A549 (cell line): ENCODE measurements around the gene CACNA1H. TPM values are rescaled to one million over a fixed set of nuclear protein-coding genes. Genes with fewer than 3 reads are reported as not detected.

Experiments used
- ATAC-seq, 2 experiments: fragments of 200-7000 bp in 1 of 2; fragments of >200 bp in 1 of 2; cut with Nextera tagmentation in 1 of 2; cut with Tn5 transposase in 1 of 2; 3 replicates each; pipeline versions ENCODE4 v1.8.0 to v1.9.1; 2018 to 2020; ENCODE audit warnings: mild to moderate bottlenecking in 1 of 2, moderate library complexity in 1 of 2
- CTCF ChIA-PET: fragments of 300-600 bp; sonication (Branson Sonifier 250); formaldehyde crosslinking; extraction: SDS; loops from one replicate; lab custom pipeline; 2021; ENCODE audit warnings: antibody characterized with exemption, inconsistent platforms; lab: Yijun Ruan, JAX
- POLR2A ChIA-PET: fragments of 350-600 bp; formaldehyde crosslinking; extraction: SDS; loops from one replicate; lab custom pipeline; 2021; ENCODE audit warnings: antibody characterized with exemption, inconsistent platforms; lab: Yijun Ruan, JAX
- DNase-seq, 2 experiments: peaks; one replicate each; pipeline versions ENCODE4 v3.0.0 to v3.0.0-alpha.2; 2011 to 2016; ENCODE audit warnings: low read depth in 1 of 2, low spot score in 1 of 2
- FAIRE-seq: peaks from 2 replicates; lab custom pipeline; 2011; peaks lifted over from hg19 to GRCh38; lab: Jason Lieb, UNC
- H3K27ac ChIP-seq, 2 experiments: fragments of >200 bp; sonication (Bioruptor Twin); formaldehyde crosslinking; 3 replicates each; pipeline ENCODE4 v1.5.1; 2016 to 2017
- H3K4me1 ChIP-seq: fragments of >200 bp; sonication (Bioruptor Twin); formaldehyde crosslinking; 3 replicates; pipeline ENCODE4 v1.6.1; 2016
- H3K4me2 ChIP-seq: fragments of >200 bp; sonication (Bioruptor Twin); formaldehyde crosslinking; 3 replicates; pipeline ENCODE4 v1.6.1; 2016
- H3K4me3 ChIP-seq: fragments of >200 bp; sonication (Bioruptor Twin); formaldehyde crosslinking; 3 replicates; pipeline ENCODE4 v1.5.1; 2016
- H3K9me3 ChIP-seq: fragments of >200 bp; sonication (Bioruptor Twin); formaldehyde crosslinking; 3 replicates; pipeline ENCODE4 v1.6.1; 2016
- CBX8 ChIP-seq: fragments of 200-600 bp; sonication (generic); IDR thresholded peaks from 2 replicates; pipeline ENCODE4 v1.6.1; 2016
- CHD4 ChIP-seq: fragments of 200-600 bp; sonication (generic); IDR thresholded peaks from 2 replicates; pipeline ENCODE4 v1.6.1; 2016; ENCODE audit warnings: antibody characterized with exemption, mild to moderate bottlenecking, borderline replicate concordance
- HDAC2 ChIP-seq: fragments of 200-600 bp; sonication (generic); IDR thresholded peaks from 2 replicates; pipeline ENCODE4 v1.6.1; 2016
- HES2 ChIP-seq: fragments of >200 bp; sonication (Bioruptor Twin); formaldehyde crosslinking; IDR thresholded peaks from 2 replicates; pipeline ENCODE4 v1.6.1; 2016
- KDM1A ChIP-seq: fragments of 200-600 bp; sonication (generic); IDR thresholded peaks from 2 replicates; pipeline ENCODE4 v1.6.1; 2016; ENCODE audit warnings: low read depth, mild to moderate bottlenecking
- MAZ ChIP-seq: fragments of 150-350 bp; IDR thresholded peaks from 2 replicates; pipeline ENCODE4 v1.6.1; 2014; ENCODE audit warnings: antibody characterized with exemption, low read depth, low read length, borderline replicate concordance
- PBX3 ChIP-seq: IDR thresholded peaks from 2 replicates; pipeline ENCODE4 v1.6.1; 2012
- PHF8 ChIP-seq: fragments of 200-600 bp; sonication (generic); IDR thresholded peaks from 2 replicates; pipeline ENCODE4 v1.6.1; 2016; ENCODE audit warnings: low read depth, mild to moderate bottlenecking, antibody characterized with exemption, moderate library complexity, borderline replicate concordance
- RAD21 ChIP-seq, 2 experiments: fragments of >200 bp in 1 of 2; sonication (Bioruptor Twin) in 1 of 2; formaldehyde crosslinking in 1 of 2; IDR thresholded peaks in 1 of 2; conservative IDR thresholded peaks in 1 of 2; 2 replicates in 1 of 2; 3 replicates in 1 of 2; pipeline ENCODE4 v1.6.1; 2012 to 2018; ENCODE audit warnings: inconsistent platforms in 1 of 2
- REST ChIP-seq: fragments of 200-600 bp; sonication (generic); IDR thresholded peaks from 2 replicates; pipeline ENCODE4 v1.6.1; 2016; ENCODE audit warnings: antibody characterized with exemption, mild to moderate bottlenecking, moderate library complexity
- RNF2 ChIP-seq: fragments of 200-600 bp; sonication (generic); IDR thresholded peaks from 2 replicates; pipeline ENCODE4 v1.6.1; 2016; ENCODE audit warnings: low read depth, mild to moderate bottlenecking, antibody characterized with exemption, moderate library complexity, borderline replicate concordance
- SMC3 ChIP-seq: fragments of >200 bp; sonication (Bioruptor Twin); formaldehyde crosslinking; IDR thresholded peaks from 3 replicates; pipeline ENCODE4 v1.6.1; 2018; ENCODE audit warnings: inconsistent platforms
- TP53 ChIP-seq: fragments of 250-450 bp; sonication (Bioruptor Pico); IDR thresholded peaks from 2 replicates; pipeline ENCODE4 v1.5.0; 2021; ENCODE audit warnings: mild to moderate bottlenecking, moderate library complexity
- ZC3H11A ChIP-seq: fragments of 450-650 bp; IDR thresholded peaks from 2 replicates; pipeline ENCODE4 v1.6.1; 2014; ENCODE audit warnings: antibody characterized with exemption, mild to moderate bottlenecking
- ZFP36 ChIP-seq: fragments of 450-650 bp; IDR thresholded peaks from 2 replicates; pipeline ENCODE4 v1.6.1; 2014; ENCODE audit warnings: borderline replicate concordance; ENCODE audit not compliant: partially characterized antibody
- ZNF302 ChIP-seq: fragments of 250-450 bp; sonication (Bioruptor Pico); IDR thresholded peaks from 2 replicates; pipeline ENCODE4 v1.9.0; 2021; ENCODE audit warnings: inconsistent platforms, mild to moderate bottlenecking, moderate library complexity
- ZSCAN20 ChIP-seq: fragments of 250-450 bp; sonication (Bioruptor Pico); IDR thresholded peaks from 2 replicates; pipeline ENCODE4 v1.8.0; 2022; ENCODE audit warnings: mild to moderate bottlenecking, moderate library complexity
- WGBS: methylation state at CpG from one replicate; pipeline ENCODE4 v1.1.6; 2017; ENCODE audit errors: missing lambda C conversion rate; 5-methylcytosine and 5-hydroxymethylcytosine counted together
- polyA plus RNA-seq, 4 experiments: library from polyadenylated mRNA; depleted of rRNA in 3 of 4; stranded (reverse); fragments of >200 nt; fragmentation: RNase III in 1 of 4; extraction: RNeasy Plus Mini Kit Qiagen cat#74134 plus additional on column Dnase treatment in 1 of 4; gene quantifications; 2 replicates in 3 of 4; 3 replicates in 1 of 4; pipeline ENCODE4 v1.2.3, GENCODE V29; 2011 to 2017
- TF ChIP-seq, protein P1 (sequence below): fragments of 250-450 bp; sonication (Bioruptor Pico); IDR thresholded peaks from 2 replicates; pipeline ENCODE4 v1.5.0; 2021; ENCODE audit warnings: mild to moderate bottlenecking, moderate library complexity, borderline replicate concordance
- TF ChIP-seq, protein P2 (sequence below): IDR thresholded peaks from 2 replicates; pipeline ENCODE4 v1.6.1; 2012; ENCODE audit warnings: low read depth, borderline replicate concordance
- TF ChIP-seq, protein P3 (sequence below): fragments of 450-650 bp; IDR thresholded peaks from 2 replicates; pipeline ENCODE4 v1.6.1; 2014; ENCODE audit warnings: antibody characterized with exemption

The CACNA1H gene
- polyA plus RNA-seq, 2 of the 4 experiments (the other 2 are of a cell fraction), result 7.2 to 15.8 TPM

DNA sequence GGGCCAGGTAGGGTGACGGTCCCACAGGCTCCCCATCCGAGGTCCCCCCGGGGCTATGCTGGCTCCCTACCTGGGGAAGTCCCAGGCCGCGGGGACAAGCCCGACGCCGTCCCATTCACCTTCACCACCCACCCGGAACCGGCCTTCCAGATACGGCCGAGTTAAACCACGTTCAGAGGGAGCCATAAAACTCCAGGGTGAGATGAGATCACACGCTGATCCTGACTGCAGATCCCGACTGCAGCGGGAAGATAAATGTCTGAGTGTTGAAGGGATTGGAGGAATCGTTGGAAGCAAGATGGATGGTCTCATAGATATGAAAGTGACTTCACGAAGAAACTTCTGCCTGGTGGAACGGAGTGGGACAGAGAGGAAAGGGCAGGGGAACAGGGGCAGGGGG, 43.3 kb upstream of the CACNA1H start:
- FAIRE-seq, result no peak
- no peak overlapping the region for H3K4me3 ChIP-seq
- ChIA-PET CTCF (interaction anchor here (0.6 to 1.5 kb wide), 3 partner anchors 16 to 287 kb away, joined by 3 to 4 read pairs (median 3); no protein-coding TSS in a partner anchor), POLR2A (no interaction called here)
- H3K4me1 ChIP-seq, result peaks cover 13% of the 10 kb centered on the region; the same call in 1 of the 3 replicates
- no peak overlapping the region for H3K27ac ChIP-seq
- 74% methylated on average over 19 of the region's 19 CpGs for WGBS
- TF ChIP-seq PBX3 (no peak), TP53 (CRISPR knock-in tag) (no peak), HDAC2 (no peak), ZNF302 (CRISPR knock-in tag) (no peak), ZC3H11A (no peak), CHD4 (no peak), RNF2 (no peak), PHF8 (no peak), ZFP36 (no peak), ZSCAN20 (CRISPR knock-in tag) (no peak), HES2 (no peak), RAD21 (conservative IDR thresholded peaks at IDR 0.05 in 1 of 2, IDR thresholded peaks at IDR 0.05 in 1 of 2) (no peak), MAZ (no peak), KDM1A (no peak), SMC3 (no peak), CBX8 (no peak), REST (no peak)
- TF ChIP-seq, protein P1, sequence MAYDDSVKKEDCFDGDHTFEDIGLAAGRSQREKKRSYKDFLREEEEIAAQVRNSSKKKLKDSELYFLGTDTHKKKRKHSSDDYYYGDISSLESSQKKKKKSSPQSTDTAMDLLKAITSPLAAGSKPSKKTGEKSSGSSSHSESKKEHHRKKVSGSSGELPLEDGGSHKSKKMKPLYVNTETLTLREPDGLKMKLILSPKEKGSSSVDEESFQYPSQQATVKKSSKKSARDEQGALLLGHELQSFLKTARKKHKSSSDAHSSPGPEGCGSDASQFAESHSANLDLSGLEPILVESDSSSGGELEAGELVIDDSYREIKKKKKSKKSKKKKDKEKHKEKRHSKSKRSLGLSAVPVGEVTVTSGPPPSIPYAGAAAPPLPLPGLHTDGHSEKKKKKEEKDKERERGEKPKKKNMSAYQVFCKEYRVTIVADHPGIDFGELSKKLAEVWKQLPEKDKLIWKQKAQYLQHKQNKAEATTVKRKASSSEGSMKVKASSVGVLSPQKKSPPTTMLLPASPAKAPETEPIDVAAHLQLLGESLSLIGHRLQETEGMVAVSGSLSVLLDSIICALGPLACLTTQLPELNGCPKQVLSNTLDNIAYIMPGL (CRISPR knock-in tag), result no peak
- TF ChIP-seq, protein P2, sequence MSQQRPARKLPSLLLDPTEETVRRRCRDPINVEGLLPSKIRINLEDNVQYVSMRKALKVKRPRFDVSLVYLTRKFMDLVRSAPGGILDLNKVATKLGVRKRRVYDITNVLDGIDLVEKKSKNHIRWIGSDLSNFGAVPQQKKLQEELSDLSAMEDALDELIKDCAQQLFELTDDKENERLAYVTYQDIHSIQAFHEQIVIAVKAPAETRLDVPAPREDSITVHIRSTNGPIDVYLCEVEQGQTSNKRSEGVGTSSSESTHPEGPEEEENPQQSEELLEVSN, result no peak
- TF ChIP-seq, protein P3, sequence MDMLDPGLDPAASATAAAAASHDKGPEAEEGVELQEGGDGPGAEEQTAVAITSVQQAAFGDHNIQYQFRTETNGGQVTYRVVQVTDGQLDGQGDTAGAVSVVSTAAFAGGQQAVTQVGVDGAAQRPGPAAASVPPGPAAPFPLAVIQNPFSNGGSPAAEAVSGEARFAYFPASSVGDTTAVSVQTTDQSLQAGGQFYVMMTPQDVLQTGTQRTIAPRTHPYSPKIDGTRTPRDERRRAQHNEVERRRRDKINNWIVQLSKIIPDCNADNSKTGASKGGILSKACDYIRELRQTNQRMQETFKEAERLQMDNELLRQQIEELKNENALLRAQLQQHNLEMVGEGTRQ, result no peak
- no peak for DNase-seq
- H3K4me2 ChIP-seq, result no peak overlapping the region
- H3K9me3 ChIP-seq, result no peaks in the 10 kb centered on the region
- no peak for ATAC-seq
